GM19467 (cell line): ENCODE measurements around the gene TSSC4.

Source experiments
- ATAC-seq: cut with Tn5 transposase; IDR thresholded peaks from one replicate; pipeline ENCODE4 v1.9.1; 2021; ENCODE audit warnings: mild to moderate bottlenecking, moderate library complexity; ENCODE audit not compliant: unreplicated experiment

Gene TSSC4

DNA sequence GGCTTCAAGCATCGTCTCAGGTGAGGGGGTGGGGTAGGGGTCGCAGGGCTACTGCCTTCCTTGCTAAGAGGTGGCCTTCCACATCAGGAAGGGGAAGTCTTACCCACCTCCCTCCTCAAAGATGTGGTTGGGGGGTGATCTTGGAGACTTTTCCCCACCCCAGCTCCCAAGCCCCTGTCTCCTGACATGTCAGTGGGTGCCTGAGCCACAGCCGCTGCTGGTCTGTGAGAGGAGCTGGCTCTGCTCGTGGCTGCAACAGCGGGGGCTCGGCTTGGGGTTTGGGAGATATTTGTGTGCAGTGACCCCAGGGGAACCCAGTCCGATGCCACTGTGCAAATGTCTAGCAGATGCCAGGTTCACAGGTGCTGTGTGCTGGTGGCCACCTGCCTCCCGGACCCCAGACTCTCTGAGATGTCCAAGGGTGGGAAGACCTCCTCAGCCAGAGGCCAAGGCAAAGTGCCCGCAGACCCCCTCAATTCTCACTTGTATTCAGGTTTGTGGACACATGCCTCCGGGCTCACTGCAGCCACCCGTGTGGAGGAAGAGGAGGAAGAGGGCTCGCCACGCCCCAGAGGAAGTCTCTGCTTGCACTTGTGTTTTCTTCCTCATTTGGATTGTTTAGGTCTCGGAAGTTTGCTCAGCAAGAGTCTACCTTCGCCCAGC, 46.2 kb downstream of the TSSC4 start:
- ATAC-seq: no peak

DNA sequence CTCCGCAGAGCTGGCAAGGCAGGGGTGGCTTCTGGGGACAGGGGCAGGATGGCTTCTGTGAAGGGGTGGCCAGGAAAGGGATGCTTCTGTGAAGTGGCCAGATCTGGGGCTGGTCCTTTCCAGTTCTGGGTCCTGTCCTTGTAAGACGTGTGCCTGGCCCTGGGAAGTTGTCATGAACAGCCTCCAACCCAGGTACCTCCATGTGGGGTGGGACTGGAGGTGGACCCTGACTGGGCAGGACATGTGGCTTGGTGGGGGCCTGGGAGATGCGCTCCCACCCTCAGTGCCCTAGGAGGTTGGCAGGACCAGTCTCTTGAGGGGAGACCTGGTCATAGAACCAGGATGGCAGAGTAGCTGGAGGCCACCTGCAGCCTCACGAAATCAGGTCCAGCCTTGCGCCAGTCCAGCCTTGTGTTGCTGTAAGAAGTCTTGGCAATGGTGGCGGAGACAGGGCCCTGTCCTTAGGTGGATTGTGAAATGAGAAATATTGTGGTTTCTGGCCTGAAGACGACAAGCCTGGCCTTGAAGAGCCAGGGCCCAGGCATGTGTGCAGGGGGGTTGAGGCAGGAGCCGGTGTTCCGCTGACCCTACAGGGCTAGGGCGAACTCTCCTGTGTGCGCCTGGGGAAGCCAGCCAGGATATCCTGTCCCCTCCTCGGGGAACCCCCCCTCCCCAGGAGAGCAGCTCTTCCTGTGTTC, 46.9 kb downstream of the TSSC4 start:
- no peak for ATAC-seq

DNA sequence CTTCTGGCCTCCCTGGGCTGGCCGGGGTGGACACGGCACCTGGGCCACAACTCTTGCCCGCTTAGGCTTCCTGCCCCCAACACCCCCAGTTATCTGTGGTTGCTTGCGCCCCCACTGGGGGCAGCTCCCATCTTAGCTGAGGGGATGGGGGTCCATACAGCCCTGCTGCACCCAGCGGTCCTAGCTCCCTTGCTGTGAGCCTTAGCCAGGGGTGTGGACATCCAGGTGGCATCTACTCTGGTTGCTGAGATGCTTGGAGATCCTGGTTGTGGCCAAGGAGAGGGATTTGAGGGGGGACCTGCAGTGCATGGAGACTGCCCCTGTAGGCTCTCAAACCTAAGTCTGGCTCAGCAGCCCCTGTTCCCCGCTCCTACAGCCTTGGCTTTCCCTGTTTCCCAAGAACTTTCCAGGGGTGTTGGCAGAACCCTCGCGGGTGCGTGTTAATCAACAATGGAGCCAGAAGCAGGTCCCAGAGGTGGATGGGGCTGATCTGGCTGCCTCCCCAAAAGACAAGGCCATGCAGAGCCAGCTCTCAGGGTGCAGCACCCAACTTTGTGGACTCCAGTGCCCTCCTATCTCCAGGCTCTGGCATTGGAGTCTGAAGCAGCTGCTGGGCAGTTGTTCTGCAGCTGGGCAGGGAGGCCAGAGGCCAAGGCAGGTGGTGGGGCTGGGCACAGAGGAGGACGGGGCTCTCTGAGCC, 47.6 kb downstream of the TSSC4 start:
- no peak for ATAC-seq

DNA sequence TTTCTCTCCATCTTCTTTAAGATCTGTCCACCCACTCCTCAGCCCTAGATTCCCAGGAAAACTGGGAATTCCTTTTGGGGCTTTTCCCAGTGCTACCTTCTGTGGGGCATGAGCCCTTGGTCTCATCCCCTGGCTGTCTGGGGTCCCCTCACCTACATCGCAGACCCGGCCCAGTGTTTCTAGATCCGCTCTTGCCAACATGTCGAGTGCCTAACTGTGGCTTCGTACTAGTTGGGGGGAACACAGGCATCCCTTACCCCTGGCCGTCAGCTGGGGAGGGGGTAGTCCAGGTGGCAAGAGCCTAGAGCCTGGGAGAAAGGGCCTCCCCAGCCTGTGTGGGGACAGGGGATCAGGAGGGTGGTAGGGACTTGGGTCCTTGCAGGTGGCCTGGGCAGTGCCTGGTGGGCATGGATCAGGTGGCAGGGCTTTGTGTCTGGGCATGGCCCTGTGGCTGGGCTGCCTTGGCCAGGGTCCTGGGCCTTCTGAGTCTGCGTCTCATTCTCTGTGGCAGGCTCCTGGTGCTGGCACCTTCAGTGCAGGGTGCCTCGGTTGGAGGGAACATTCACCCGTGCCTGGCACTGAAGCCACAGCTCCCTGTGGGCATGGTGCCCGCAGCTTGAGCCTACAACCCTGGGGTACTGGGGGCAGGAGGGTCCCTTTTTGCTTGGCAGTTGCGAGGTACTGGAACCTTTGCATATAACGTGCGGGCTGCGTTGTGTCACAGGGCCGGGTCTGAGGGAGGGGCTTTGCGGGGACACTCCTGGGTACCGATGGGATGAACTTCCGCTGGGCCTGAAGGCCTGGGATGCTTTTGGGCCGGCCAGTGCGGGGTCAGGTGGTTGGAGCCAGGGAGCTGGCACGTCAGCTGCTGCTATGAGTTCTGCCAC, 48.4 kb downstream of the TSSC4 start:
- ATAC-seq: no peak

DNA sequence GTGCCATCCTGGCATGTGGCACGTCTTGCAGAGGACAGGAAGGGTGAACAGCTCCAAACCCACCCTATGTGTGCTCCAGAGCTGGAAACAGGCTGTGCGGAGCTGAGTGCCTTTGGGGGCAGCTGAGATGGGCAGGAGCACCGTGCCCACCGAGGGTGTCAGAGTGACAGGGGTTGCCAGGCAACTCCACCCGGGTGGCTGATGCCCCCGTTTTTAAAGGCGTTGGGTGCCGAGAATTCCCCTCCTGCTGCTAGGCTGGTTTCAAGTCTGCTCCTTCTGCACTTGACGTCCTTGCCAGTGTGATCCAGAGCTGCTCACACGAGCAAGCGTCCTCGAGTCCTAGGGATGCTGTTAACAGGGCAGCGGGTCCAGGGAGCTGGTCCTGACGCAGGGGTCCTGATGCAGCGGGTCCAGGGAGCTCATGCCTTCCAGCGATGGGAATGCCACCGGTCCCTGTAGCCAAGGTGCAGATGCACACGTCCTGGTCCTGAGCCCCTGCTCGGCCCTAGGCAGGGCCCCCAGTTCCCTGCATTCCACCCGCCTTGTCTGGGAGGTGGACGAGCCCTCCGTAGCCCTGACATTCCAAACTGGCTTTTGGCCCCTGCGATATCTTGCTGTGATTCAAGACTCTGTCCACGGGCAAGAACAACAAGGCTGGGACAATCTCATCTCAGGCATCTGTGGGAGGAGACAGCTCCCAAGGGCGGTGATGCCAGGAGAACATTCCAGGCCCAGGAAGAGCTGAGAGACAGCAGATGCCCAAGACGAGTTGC, 49.2 kb downstream of the TSSC4 start:
- no peak for ATAC-seq

DNA sequence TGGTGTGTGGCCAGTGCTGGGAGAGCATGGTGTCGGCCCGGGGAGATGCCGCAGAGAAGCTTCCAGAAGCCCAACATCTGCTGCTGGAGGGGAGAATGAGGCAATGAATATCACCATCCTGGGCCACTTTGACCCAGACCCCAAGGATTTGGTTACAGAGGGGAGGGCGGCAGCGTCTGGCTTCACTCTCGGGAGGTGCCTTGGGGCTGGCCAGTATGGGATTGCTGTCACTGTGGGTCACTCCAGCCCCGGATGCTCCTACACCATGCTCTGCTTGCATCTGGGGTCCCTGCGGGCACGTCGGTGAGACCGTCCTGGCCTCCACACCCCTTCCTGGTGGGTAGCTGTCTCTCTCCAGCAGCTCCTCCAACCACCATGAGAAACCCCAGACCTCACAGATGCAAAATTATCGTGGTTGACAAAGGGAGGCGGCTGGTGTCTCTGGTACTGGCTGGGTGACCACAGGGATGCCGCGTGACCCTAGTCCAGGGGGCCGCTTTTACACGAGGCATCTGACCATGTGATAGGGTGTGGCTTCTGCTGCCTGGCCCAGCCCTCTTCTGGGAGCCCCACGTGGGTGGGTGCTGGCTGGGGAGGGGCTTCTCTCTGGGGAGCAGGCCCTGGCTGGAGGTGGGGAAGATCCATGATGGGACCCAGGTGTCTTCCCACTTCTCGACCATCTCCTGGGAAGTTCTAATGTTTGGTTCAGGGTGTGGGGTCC, 49.9 kb downstream of the TSSC4 start:
- no peak for ATAC-seq

DNA sequence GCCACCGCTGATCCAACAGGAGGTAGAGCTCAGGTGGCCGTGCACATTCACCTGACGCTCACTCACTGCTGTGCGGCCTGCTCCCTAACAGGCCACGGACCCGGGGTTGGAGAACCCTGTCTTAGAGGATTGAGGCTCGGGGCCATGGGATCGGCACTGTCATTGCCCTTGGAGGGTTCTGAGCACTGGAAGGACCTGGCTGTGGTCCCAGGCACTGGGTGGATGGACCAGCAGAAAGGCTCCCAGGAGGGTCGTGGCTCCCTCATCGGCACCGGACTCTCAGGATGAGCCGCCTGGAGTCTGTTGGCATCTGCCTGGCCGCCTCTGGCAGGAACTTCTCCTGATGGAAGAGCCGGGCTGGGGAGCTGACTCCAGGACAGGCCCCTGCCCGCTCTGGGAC, 50.8 kb downstream of the TSSC4 start:
- no peak for ATAC-seq

DNA sequence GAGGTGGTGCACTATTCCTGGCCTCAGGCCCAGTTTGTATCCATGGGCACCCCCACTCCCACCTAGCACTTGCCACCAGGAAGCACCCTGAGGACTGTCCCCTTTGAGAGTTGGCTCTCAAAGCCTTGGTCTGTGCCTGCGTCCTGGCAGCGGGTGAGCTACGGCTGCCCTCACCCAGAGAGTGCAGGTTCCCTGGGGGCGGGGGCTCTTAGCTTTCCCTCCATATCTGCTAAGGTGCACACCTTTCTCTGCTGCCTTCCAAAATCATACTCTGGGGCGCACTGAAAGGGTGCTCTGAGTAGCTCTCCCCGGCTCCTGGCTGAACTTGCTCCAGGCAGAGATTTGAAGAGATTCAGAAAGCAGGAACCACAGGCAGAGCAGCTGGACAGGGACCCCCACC, 51.4 kb downstream of the TSSC4 start:
- no peak for ATAC-seq

DNA sequence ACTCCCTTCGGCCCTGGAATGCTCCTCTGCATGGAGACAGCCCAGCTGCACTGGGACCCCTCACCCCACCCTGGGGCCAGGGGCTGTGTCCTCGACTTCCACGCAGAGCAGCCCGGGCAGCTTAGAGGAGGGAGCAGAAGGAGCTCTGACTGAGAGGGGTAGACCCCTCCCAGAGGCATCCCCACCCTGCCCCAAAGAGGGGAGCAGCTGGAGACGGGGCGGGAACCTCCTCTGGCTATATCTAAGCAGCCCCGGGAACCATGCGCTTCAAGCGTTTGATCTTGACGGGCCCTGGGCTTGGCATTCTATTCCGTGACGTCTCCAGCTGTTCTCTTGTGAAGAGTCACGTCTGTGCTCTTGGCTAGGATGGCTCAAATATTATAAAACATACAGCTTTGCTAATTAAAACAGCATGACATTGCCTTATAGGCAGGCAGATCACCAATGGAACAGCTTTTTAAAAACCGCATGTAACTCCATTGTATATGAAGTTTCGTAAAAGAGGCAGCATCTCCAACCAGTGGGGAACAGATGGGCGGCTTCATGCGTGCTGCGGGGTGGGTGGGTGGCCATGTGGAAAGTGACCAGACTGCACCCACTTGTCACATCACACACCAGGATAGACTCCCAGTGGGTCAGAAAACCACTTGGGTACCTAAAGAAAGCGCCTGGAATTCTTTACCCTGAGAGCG, 51.9 kb downstream of the TSSC4 start:
- ATAC-seq: no peak

DNA sequence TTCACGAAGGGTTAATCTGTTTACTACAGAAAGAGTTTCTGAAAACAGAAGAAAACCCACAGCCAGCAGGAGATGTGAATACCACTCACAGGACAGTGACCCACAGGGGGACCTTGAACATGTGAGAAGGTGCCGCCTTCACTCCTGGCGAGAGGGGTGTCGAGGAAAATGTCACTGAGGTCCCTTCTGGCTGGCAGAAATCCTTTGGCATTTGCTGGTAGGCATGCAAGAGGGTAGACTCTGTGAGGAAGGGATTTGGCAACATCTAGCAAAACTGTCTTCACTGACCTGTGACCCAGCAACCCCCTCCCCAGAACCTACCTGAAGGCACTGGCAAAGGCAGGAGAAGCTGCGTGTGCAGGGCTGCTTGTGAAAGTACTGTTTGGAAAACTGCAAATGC, 52.9 kb downstream of the TSSC4 start:
- no peak for ATAC-seq
